ENCODE measurements around the gene SLC49A3. TPM values are rescaled to one million over a fixed set of nuclear protein-coding genes. Genes with fewer than 3 reads are reported as not detected.

SLC49A3 gene
- total and polyA plus RNA-seq, 2 of the 13 experiments (the other 11 are each of a cell fraction or from before 2014, with no cell fraction given): 0.07 to 0.17 TPM

- no peak for TF ChIP-seq GTF2F1 (IDR thresholded peaks at IDR 0.05; ENCODE audit: low read length)
- peak; percentile 79; the same call in 1 of the 2 replicates for TF ChIP-seq ZMAT3 (CRISPR knock-in tag; conservative IDR thresholded peaks at IDR 0.05)
- no peak for TF ChIP-seq ARID2 (CRISPR knock-in tag; IDR thresholded peaks at IDR 0.05; ENCODE audit: borderline replicate concordance)
- no peak for TF ChIP-seq MIER2 (CRISPR knock-in tag; IDR thresholded peaks at IDR 0.05)
- TF ChIP-seq ZNF441 (CRISPR knock-in tag; IDR thresholded peaks at IDR 0.05; ENCODE audit: borderline replicate concordance): peak; percentile 56; the same call in 1 of the 2 replicates
- no peak for TF ChIP-seq ISL2 (CRISPR knock-in tag; IDR thresholded peaks at IDR 0.05)
- TF ChIP-seq NFAT5 (CRISPR knock-in tag; IDR thresholded peaks at IDR 0.05): no peak
- TF ChIP-seq FOXJ3 (CRISPR knock-in tag; IDR thresholded peaks at IDR 0.05; ENCODE audit: borderline replicate concordance): no peak
- no peak for TF ChIP-seq ZFP36L2 (CRISPR knock-in tag; IDR thresholded peaks at IDR 0.05)
- no peak for TF ChIP-seq TMF1 (CRISPR knock-in tag; IDR thresholded peaks at IDR 0.05; ENCODE audit: low read depth)
- TF ChIP-seq ELF4 (CRISPR knock-in tag; IDR thresholded peaks at IDR 0.05; ENCODE audit: borderline replicate concordance): no peak
- no peak for TF ChIP-seq SMC3 (IDR thresholded peaks at IDR 0.05; ENCODE audit: low read length)
- TF ChIP-seq CHCHD3 (CRISPR knock-in tag; IDR thresholded peaks at IDR 0.05): no peak
- TF ChIP-seq CERS6 (CRISPR knock-in tag; IDR thresholded peaks at IDR 0.05): no peak
- no peak for TF ChIP-seq ZNF678 (CRISPR knock-in tag; IDR thresholded peaks at IDR 0.05)
- no peak for TF ChIP-seq GFI1 (CRISPR knock-in tag; IDR thresholded peaks at IDR 0.05; ENCODE audit: borderline replicate concordance)
- no peak for TF ChIP-seq IRF1 (CRISPR knock-in tag; IDR thresholded peaks at IDR 0.05; ENCODE audit: low read depth)
- no peak for TF ChIP-seq CENPBD1 (CRISPR knock-in tag; IDR thresholded peaks at IDR 0.05; ENCODE audit: borderline replicate concordance, low read depth)
- no peak for TF ChIP-seq ZNF362 (CRISPR knock-in tag; IDR thresholded peaks at IDR 0.05; ENCODE audit: borderline replicate concordance)
Measured at GRCh38 chr4:692771-693554, 4.0 kb upstream of the SLC49A3 start (continued).
